ENCODE data around the gene CPT1C.
"Not testable (repeated sequence)": the region's sequence is repeated elsewhere in the genome, so short reads cannot be mapped to it uniquely, and the experiment has no call there.

CPT1C gene

GRCh38 chr19:49704888-49705642 is 14.1 kb downstream of the CPT1C start:
- DNase-seq (ENCODE audit: low read depth), result no peak

- DNase-seq (ENCODE audit: low read depth), result no peak
These were observed 15.0 kb downstream of the CPT1C start for GRCh38 chr19:49705919-49706318.

- DNase-seq (ENCODE audit: low read depth), result no peak
These were observed 19.5 kb downstream of the CPT1C start for GRCh38 chr19:49710372-49710951.

GRCh38 chr19:49712397-49712859 is 21.5 kb downstream of the CPT1C start:
- peak; percentile 84 for DNase-seq (ENCODE audit: low read depth)

- no peak for DNase-seq (ENCODE audit: low read depth)
These were observed 22.4 kb downstream of the CPT1C start for GRCh38 chr19:49713236-49713845.

GRCh38 chr19:49716154-49716553 is 25.2 kb downstream of the CPT1C start:
- no peak for DNase-seq (ENCODE audit: low read depth)

- no peak for DNase-seq (ENCODE audit: low read depth)
These were observed 27.6 kb downstream of the CPT1C start for GRCh38 chr19:49718511-49718910.

- DNase-seq (ENCODE audit: low read depth), result no peak
These were observed 28.1 kb downstream of the CPT1C start for GRCh38 chr19:49718991-49719390.

- DNase-seq (ENCODE audit: low read depth), result not testable (repeated sequence)
These were observed 28.5 kb downstream of the CPT1C start for GRCh38 chr19:49719420-49719819.

- DNase-seq (ENCODE audit: low read depth), result no peak
These were observed 36.5 kb downstream of the CPT1C start for GRCh38 chr19:49727217-49728030.

- no peak for DNase-seq (ENCODE audit: low read depth)
These were observed 39.2 kb downstream of the CPT1C start for GRCh38 chr19:49730166-49730565.

- DNase-seq (ENCODE audit: low read depth), result no peak
These were observed 47.4 kb downstream of the CPT1C start for GRCh38 chr19:49738268-49738667.

- DNase-seq (ENCODE audit: low read depth), result no peak
These were observed 48.2 kb downstream of the CPT1C start for GRCh38 chr19:49739098-49739497.

- DNase-seq (ENCODE audit: low read depth), result no peak
These were observed 49.0 kb downstream of the CPT1C start for GRCh38 chr19:49739933-49740332.

GRCh38 chr19:49741210-49741844 is 50.4 kb downstream of the CPT1C start:
- DNase-seq (ENCODE audit: low read depth), result no peak

GRCh38 chr19:49744946-49745381 is 54.0 kb downstream of the CPT1C start:
- DNase-seq (ENCODE audit: low read depth), result no peak

- peak; percentile 96 for DNase-seq (ENCODE audit: low read depth)
These were observed 55.5 kb downstream of the CPT1C start for GRCh38 chr19:49746206-49746958.

- DNase-seq (ENCODE audit: low read depth), result no peak
These were observed 58.3 kb downstream of the CPT1C start for GRCh38 chr19:49749055-49749716.

- no peak for DNase-seq (ENCODE audit: low read depth)
These were observed 58.9 kb downstream of the CPT1C start for GRCh38 chr19:49749771-49750170.

- DNase-seq (ENCODE audit: low read depth), result no peak
These were observed 61.8 kb downstream of the CPT1C start for GRCh38 chr19:49752701-49753100.

GRCh38 chr19:49755956-49756355 is 65.0 kb downstream of the CPT1C start:
- no peak for DNase-seq (ENCODE audit: low read depth)
